GF-D8 (cell line): ENCODE measurements around the gene SMIM35.

Experiments used
- DNase-seq: peaks from one replicate; lab custom pipeline; 2025; lab: John Stamatoyannopoulos, UW

SMIM35 gene

DNA sequence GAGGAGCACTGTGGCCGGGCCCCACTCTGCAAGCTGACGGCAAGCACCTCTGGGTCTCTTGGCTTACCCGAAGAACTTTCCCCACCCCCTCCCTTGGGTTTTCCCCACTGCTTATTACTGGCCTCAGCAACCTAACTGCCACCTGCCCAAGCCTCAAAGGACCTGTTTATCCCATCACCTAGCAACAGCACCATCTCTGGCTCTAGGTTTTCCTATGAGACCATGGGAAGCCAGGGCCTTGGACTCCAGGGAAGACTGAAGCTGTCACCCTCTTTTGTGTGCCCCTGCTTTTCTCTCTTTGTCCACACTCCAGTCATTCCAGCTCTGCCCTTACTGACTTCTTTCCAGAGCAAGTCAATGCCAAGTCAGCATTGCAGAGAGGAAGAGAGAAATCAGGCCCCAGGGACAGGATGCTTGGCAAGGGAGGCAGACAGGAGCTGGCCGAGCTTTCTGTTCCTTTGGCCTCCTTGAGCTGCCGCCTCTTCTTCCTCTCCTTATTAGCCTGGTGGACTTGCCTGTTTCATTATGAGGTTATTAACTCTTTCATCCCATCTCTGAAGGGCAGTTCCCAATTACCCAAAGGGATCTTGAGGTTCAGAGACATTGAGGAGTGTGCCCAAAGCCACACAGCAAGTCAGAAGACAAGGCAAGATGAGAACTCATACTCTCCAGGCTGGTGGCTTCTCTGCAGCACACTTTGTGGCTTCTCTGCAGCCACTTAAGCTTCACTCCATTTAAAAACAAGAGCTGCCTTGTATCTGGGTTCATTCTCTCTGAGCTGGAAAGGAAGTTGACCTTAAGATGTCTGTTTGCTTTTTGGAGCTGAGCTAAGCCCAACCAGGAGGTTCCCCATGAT is at the start of gene SMIM35:
SMIM35 (minus strand) TSS at position 51 of the 856 bp plus-strand sequence. CDS start 206 bp downstream, outside the sequence.
- DNase-seq, result no peak

DNA sequence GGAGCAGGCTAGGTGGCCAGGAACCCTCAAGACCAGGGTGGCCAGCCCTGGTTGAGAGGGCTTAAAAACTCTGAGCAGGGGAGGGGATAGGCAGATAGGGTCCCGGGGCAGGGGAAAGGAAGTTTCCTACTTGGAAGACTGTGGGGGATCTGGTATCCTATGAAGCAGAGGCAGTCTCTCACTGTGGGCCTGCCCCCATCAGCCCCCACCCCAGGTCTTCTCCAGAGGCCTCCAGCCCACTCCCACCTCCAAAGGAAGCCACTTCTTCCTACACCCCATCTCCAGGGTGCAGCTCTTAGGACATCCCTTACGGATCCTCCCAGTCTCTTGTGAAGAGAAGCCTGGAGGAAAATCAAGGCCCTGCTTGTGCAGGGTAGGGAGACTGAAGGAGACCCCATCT is 49.6 kb upstream of the SMIM35 start:
- DNase-seq, result no peak

DNA sequence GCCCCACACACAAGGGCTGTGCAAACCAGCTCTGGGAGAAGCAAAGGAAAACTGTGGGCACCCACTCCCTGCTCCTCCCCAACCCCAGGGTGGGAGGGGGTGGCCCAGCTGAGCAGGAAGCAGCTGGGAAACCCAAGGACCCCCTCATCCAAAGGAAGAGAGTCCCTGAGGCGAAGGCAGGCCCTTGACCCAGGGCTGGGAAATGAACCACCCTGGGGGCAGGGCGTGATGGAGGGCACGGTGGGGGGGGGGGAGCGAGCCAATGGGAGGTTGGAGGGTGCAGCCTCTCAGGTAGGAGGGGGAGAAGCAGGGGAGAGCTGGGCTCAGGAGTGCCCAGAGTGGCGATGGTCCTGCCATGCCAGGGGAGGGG is 49.0 kb upstream of the SMIM35 start:
- no peak for DNase-seq

DNA sequence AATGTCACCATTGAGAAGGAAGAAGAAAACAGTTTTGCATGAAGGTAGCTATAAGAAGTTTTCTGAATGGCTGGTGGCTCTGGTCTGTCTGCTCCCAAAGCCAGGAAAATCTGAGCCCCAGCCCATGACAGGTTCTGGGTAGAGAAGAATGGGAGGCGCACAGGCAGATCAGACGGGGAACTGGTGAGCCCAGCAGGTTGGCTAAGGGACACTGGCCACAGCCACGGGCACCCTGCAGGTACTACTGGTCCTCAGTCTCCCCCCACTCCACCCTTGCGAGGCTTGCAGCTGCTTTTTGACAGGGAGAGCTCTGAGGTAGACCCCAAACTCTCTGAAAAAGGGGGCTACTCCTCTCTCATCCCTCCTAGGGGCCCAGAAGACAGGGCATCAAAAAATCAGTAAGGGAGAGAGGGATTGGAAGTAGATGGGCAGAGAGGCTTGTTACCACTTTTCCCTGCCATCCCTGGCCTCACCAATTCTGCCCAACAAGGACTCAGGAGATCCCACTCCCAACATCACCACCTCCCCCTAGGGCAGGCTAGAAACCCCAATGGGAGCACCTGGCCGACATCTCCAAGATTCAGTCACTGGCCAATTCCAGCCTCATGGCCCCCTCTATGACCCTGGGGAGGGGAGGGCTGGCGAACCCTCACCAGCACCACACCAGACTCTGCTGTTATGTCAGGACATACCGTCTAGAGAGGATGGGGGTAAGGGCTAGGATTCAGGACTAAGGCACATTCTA is 48.5 kb upstream of the SMIM35 start:
- no peak for DNase-seq

DNA sequence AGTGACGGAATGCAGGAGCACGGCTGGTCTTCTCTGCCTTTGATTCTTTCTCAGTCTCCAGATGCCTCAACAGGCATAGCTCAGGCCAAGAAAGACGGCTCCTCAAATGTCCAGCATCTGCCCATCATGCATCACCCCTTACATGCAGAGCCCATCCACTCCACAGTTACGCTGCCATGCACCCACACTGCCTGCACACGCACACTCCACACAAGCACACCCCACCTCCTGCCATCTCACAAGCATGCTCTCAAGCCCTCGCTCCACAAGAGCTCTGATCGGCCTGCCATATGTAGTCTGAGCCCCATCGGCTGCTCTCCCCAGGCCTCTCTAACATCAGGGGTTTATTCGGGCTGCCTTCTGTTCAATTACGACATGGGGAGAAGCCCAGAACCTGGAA is 47.1 kb upstream of the SMIM35 start:
- DNase-seq, result no peak

DNA sequence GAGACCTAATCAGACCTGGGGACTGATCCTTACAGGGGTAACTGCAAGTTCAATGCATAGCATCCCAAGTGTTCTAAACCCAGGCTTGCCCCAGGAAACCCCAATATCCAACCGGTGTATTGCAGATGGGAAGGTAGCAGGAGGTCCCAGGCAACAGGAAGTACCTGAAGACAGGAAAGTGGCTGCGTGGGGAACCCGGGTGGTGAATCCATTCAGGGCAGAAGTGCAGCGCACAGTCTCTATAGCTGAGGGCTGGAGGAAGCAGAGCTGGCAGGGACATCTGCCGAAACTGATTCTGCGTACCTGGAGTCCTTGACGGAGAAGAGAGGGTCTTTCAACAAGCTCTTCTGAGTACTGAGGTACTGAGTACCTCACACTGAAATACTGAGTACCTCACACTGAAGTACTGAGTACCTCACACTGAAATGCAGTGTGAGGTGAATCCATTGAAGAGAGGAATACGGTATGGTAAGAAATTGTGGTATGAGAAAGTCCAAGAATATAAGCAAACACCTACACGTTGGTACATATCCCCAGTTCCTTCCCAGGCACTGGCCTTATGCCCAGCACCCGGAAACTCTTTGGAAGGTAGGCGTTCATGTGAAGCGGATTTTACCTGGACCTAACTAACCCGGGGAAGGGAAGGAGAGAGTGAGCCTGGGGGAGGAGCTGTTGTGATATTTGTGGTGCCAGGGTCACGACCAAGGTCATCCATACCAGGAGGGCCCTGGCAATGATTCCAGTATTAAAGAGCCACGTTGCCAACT is 45.8 kb upstream of the SMIM35 start:
- no peak for DNase-seq

DNA sequence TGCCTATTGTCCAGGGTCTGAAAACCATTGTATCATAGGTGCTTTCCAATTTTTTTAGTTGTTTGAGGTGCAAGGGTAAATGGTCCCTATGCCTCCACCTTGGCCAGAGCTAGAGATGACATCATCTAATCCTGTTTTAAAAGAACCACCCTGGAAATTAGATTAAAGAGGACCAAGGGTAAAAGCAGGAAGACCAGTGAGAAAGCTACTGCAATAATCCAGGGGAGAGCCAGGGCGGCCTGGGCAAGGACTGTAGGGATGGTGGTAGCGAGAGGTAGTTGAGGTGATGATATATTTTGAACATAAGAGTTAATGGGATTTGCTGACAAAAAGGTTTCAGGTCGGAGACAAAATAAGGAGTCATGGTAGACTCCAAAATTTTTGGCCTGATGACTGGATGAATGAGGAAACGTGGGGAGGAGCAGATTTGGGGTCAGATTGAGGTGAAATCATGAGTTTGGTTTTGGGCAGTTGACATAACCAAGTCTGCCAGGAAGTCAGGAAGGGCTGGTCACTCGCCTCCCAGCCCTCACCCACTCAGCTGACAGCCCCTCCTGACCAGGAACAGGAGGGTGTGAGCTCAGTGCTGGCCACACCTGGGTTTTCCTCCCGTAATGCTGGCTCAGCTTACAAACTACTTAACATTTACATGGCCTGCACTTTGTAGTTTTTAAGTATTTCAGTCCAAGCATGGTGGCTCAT is 42.9 kb upstream of the SMIM35 start:
- DNase-seq, result no peak

DNA sequence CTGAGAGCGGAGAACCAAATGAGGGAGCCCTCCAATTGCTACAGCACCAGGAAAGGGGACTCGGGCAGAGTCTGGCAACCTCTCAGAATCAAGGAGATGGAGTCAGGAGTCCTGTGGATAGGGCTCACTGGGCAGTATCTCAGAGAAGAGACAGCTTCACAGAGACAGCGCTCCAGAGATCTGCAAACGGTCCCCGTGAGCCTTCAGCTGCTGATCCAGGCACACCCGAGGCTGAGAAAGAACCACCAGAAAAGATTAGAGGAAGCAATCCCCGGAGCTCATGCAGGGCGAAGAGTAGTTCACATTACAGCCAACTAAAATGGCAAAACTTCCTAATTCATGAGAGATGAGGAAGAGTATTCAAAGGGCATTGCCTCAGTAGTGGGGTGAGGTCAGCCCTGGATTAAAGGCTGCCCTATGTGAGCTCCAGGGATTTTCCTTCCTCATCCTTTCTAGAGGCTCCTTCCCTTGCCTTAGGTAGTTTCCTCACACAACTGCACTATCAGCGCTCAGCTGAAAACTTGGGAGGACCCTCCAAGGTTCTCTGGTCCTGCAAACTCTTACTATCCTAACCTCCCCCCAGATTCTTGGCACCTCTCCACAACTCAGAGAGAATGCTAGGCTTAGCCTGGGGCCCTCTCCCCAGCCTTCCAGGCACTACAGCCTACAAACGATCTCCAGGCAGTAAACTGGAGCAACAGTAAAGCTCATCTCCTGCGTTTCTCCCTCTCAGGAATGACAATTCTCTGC is 42.1 kb upstream of the SMIM35 start:
- no peak for DNase-seq

DNA sequence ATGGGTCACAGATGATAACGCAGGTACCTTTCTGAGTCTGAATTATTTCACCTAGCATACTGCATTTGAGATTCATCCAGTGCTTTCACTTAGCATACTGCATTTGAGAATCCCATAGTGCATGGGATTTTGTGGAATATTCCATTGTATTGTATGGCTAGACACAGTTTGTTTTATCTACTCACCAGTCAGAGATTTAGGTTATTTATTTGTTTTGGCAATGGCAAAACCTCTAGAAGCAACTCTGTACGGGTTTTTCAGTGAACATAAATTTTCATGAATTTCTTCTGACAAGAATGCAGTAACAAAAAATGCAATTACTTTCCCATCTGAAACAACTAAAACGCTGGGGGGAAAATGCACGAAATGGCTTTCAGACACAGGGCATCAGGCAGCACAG is 41.5 kb upstream of the SMIM35 start:
- no peak for DNase-seq

DNA sequence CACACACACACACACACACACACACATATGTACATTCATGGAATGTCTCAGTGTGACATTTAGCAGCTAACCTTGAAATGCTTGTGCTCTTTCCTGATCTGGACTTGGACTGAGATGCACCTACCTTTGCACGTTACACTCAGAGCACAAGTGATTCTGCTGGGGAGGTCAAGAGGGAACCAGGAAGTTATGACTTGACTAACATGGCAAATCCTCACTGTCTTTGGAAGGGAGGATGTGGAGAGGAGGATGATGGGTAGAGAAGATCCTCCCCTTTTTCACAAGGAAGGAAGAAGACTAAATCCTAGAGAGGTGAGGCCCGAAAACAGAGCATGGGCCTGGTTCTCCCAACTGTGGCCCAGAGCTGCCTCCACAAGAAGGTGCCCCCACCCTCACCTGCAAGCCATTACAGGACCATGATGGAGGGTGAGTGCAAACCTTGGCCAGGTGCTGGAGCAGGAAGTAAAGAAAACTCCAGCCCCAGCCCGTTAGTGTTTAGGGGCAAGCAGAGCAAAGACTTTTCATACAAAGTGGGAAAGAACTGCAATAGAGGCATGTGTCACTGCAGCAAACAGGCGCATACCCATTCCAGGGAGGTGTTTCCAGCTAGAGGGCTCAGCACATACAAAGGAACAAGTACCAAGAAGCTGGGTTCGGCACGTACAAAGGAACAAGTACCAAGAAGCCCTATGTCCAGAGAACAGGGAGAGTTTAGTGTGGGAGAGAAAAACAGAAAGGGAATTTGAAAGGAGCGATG is 39.5 kb upstream of the SMIM35 start:
- DNase-seq, result no peak

DNA sequence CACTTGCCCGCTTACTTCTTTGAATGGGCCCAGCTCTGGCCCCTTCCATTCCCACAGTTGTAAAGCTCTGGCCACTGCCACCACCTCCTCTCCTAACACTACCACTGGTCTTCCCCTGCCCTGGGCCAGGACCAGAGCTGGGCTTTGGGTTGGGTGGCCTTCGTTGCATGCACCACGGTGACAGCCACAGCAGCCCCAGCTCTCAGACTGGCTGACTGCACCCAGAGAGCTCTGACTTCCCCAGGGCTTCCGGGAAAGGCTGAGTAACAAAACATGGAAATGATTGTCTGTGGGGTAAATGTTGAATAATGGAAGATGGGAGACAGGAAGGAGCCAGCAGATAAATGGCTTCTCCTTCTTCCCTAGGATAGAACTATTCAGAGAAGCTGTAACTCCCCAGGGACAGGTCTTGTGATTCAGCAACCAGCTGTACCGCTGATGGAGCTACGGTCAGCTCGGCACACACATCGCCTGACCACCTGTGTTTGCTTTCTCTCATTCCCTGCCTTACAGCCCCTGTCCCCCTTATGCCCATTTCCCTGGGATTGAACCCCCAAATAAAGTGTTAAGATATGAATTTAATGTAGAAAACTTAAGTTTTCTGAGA is 38.3 kb upstream of the SMIM35 start:
- no peak for DNase-seq

DNA sequence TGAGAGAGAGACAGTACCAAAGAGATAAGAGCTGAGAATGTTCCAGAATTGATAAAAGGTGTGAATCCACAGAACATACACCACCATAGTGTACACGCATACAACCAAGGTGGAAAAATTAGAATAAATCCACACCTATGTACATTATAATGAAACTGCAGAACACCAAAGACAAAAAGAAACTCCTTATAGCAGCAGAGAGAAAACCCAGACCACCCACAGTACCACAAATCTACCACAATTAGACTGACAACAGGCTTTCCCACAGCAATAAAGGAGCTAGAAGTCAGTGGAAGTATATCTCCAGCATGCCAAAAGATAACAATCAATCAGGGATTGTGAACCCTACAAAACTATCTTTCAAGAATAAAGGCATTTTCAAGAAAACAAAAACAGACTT is 34.0 kb upstream of the SMIM35 start:
- no peak for DNase-seq

DNA sequence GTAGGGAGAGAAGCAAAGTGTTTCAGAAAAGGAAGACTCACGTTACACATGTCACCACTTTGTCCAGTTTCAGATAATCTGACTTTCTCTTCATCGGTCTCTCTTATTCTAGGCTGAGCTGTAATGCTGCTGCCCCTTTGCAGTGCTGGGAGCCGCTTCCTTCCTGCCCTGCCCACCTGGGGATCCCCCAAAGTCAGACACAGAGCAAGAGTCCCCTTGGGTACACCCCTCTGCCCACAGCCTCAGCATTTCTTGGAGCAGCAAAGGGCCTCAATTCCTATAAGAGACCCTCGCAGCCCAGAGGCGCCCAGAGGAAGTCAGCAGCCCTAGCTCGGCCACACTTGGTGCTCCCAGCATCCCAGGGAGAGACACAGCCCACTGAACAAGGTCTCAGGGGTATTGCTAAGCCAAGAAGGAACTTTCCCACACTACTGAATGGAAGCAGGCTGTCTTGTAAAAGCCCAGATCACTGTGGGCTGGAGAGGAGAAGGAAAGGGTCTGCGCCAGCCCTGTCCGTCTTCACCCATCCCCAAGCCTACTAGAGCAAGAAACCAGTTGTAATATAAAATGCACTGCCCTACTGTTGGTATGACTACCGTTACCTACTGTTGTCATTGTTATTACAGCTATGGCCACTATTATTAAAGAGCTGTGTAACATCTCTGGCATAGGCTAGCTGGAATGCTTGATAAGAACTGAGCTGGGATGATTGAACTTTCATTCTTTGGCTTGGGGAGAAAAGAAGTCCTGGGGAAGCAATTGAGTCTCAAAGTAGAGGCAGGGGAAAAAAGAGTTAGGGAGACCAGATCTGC is 31.2 kb upstream of the SMIM35 start:
- no peak for DNase-seq

DNA sequence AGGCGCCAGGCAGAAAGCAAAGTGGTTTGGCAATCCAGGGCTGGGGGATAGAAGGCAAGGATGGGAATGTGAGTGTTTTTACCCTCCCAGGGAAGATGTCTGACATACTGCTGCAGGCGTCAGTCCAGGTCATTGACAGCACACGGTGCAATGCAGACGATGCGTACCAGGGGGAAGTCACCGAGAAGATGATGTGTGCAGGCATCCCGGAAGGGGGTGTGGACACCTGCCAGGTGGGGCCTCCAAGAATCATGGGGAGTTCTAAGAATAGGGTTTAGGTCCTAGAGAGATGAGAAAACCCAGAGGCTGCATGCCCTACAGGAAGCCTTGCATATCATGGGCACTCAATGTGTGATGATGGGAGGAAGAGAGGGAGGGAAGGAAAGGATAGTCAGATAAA is 28.3 kb upstream of the SMIM35 start:
- DNase-seq, result no peak

DNA sequence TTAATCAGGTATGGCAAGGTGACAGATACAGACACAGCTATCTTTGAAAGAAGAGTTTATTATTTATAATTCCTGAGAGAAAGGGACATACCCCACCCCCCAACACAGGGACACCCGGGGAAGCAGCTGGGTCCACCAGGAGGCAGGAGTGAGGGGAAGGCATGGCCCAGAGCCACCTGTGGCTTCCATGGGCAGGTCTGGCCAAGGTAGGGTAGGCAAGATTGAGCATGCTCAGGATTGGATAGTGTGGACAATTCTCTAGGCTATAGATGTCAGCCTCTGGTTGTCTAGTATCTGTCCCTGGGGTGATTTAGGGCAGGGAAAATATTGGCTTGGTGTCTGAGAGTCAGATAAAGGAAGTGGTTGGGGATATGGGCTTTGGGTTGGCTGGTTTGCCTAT is 27.5 kb upstream of the SMIM35 start:
- no peak for DNase-seq

DNA sequence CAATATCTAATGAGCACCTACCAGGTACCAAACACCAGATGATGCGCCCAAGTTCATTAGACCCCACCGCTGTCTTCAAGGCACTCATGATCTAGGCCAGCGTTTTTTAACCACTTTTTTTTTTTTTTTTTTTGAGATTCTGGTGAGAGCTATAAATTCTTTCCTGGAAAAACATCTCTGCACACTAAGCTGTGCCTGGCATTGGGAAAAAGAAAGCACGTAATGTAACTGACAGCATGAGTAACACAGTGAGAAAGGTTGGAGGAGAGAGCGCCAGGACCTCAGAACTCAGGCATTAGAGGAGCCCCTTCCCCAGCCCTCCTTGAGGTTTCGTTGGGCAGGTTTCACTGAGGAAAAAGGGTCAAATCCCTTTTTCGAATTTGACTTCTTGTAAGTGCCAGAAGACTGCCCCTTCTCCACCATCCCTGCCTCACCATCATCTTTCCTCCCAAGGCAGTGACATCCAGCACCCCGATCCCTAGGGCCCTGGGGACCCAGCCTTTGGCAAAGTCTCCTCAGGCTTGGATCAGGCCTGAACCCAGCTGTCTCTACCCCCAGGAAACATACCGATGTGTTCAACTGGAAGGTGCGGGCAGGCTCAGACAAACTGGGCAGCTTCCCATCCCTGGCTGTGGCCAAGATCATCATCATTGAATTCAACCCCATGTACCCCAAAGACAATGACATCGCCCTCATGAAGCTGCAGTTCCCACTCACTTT is 26.1 kb upstream of the SMIM35 start:
- no peak for DNase-seq

DNA sequence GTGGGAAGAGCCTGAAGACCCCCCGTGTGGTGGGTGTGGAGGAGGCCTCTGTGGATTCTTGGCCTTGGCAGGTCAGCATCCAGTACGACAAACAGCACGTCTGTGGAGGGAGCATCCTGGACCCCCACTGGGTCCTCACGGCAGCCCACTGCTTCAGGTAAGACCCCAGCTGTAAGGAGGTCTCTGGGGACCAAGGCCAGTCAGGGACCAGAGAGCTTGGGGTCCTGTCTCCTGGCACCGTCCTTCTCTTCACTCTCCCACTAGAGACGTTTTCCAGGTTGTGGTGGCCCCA is 24.9 kb upstream of the SMIM35 start:
- no peak for DNase-seq

DNA sequence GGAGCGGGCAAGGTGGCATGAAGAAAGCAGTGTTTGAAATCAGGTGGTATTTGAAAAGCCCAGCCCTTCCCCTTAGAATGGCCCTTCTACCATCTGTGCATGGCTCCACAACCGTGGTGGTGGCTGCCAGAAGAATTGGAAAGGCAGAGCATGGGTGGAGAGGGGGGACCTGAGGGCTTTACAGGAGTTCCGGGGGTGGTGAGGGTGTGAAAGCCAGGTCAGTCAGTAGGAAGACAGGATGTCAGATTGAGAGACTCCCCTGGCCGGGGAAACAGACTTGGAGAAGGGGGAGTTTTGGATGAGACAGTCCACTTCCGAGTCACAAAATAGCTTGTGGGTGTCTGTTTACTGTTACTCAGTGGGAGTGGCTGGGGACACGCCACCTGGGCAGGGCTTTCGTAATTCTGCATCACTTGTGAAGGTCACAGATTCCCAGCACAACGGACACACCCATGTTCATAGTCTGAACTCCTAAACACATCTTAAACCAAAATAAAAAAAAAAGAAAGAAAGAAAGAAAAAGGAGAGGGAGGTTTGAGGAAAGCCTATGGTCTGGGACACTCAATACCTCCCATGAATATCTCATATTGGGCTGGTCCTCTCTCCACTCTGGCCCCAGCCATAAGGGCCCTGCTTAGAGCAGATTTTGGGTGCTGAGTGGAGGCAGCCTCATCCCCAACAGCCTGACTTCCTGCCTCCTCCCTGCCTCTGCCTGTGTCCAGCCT is 24.4 kb upstream of the SMIM35 start:
- no peak for DNase-seq
